H1 (cell line): ENCODE results near the gene PLXNB3. TPM values are rescaled to one million over a fixed set of nuclear protein-coding genes. Genes with fewer than 3 reads are reported as not detected.

Experiments
- CTCF ChIA-PET: fragments of 300-600 bp; sonication (Branson Sonifier 250); formaldehyde crosslinking; loops from one replicate; lab custom pipeline; 2021; ENCODE audit not compliant: partially characterized antibody; lab: Charles Lee
- POLR2A ChIA-PET: fragments of 300-600 bp; sonication (Branson Sonifier 250); formaldehyde crosslinking; loops from one replicate; lab custom pipeline; 2021; ENCODE audit warnings: inconsistent platforms; ENCODE audit not compliant: partially characterized antibody; lab: Charles Lee
- DNase-seq, 2 experiments: peaks; one replicate each; pipeline versions ENCODE4 v3.0.0 to v3.0.0-alpha.2; 2010 to 2022; ENCODE audit warnings: low spot score in 2 of 2, low read depth in 1 of 2, mixed read lengths in 1 of 2
- FAIRE-seq: peaks from 2 replicates; lab custom pipeline; 2011; peaks lifted over from hg19 to GRCh38; lab: Jason Lieb, UNC
- H2AFZ ChIP-seq: 2 replicates; pipeline ENCODE4 v1.8.1; 2012; ENCODE audit warnings: low read length, inconsistent platforms
- H2AK5ac ChIP-seq: 2 replicates; pipeline ENCODE4 v1.6.1; 2013; ENCODE audit warnings: low read depth, low read length
- H2BK120ac ChIP-seq: replicated peaks from 2 replicates; pipeline ENCODE3; 2013; ENCODE audit warnings: low read depth, low read length, inconsistent platforms
- H2BK12ac ChIP-seq: 2 replicates; pipeline ENCODE4 v1.6.1; 2013; ENCODE audit warnings: low read depth, low read length
- H2BK15ac ChIP-seq: 2 replicates; pipeline ENCODE4 v1.6.1; 2013; ENCODE audit warnings: low read length
- H2BK20ac ChIP-seq: 2 replicates; pipeline ENCODE4 v1.6.1; 2013; ENCODE audit warnings: low read length
- H2BK5ac ChIP-seq: 2 replicates; pipeline ENCODE4 v1.6.1; 2013; ENCODE audit warnings: low read depth, low read length
- H3K14ac ChIP-seq: 2 replicates; pipeline ENCODE4 v1.6.1; 2013; ENCODE audit warnings: inconsistent platforms; ENCODE audit not compliant: insufficient read length
- H3K18ac ChIP-seq: 2 replicates; pipeline ENCODE4 v1.6.1; 2013; ENCODE audit warnings: low read length; ENCODE audit errors: extremely low read depth
- H3K23ac ChIP-seq: 2 replicates; pipeline ENCODE4 v1.6.1; 2013; ENCODE audit warnings: inconsistent platforms; ENCODE audit not compliant: insufficient read length
- H3K23me2 ChIP-seq: 2 replicates; pipeline ENCODE4 v1.6.1; 2013; ENCODE audit warnings: low read depth, low read length
- H3K27ac ChIP-seq: 2 replicates; pipeline ENCODE4 v1.6.1; 2011; ENCODE audit warnings: low read depth, low read length, inconsistent platforms
- H3K27me3 ChIP-seq, 4 experiments: replicated peaks in 1 of 4; 1 replicate in 1 of 4; 2 replicates in 3 of 4; pipeline versions ENCODE4 v1.6.1 to v1.8.1; 2011 to 2013; ENCODE audit warnings: low read length in 3 of 4, mild to moderate bottlenecking in 3 of 4, inconsistent platforms in 2 of 4, mixed read lengths in 2 of 4, moderate library complexity in 1 of 4; ENCODE audit not compliant: control insufficient read depth in 3 of 4, insufficient read depth in 3 of 4; ENCODE audit errors: extremely low read depth in 1 of 4
- H3K36me3 ChIP-seq, 4 experiments: 2 replicates each; pipeline versions ENCODE4 v1.6.1 to v1.8.1; 2011 to 2013; ENCODE audit warnings: mild to moderate bottlenecking in 4 of 4, low read length in 3 of 4, moderate library complexity in 2 of 4, control low read depth in 1 of 4, inconsistent platforms in 1 of 4; ENCODE audit not compliant: insufficient read depth in 4 of 4, control insufficient read depth in 2 of 4
- H3K4ac ChIP-seq: replicated peaks from 2 replicates; pipeline ENCODE3; 2013; ENCODE audit warnings: low read length, low read depth, mixed read lengths, inconsistent platforms; ENCODE audit not compliant: insufficient read length
- H3K4me1 ChIP-seq, 4 experiments: replicated peaks in 1 of 4; 1 replicate in 1 of 4; 2 replicates in 3 of 4; pipeline versions ENCODE4 v1.6.1 to v1.8.1; 2011 to 2013; ENCODE audit warnings: low read length in 3 of 4, inconsistent platforms in 2 of 4, mixed read lengths in 1 of 4; ENCODE audit not compliant: insufficient read depth in 4 of 4, control insufficient read depth in 3 of 4
- H3K4me2 ChIP-seq, 2 experiments: 2 replicates each; pipeline versions ENCODE4 v1.6.1 to v1.8.1; 2011 to 2013; ENCODE audit warnings: low read depth in 2 of 2, low read length in 2 of 2, control low read depth in 1 of 2, inconsistent platforms in 1 of 2, mild to moderate bottlenecking in 1 of 2; ENCODE audit not compliant: insufficient read depth in 1 of 2
- H3K4me3 ChIP-seq, 4 experiments: fragments of 200-600, 300-600 bp in 1 of 4; sonication (generic), shearing (Covaris generic), sonication (Bioruptor Twin) in 1 of 4; 2 replicates each; pipeline versions ENCODE4 v1.5.1 to v1.8.1; 2011 to 2016; ENCODE audit warnings: low read length in 4 of 4, low read depth in 3 of 4, control low read depth in 2 of 4, inconsistent platforms in 2 of 4, mild to moderate bottlenecking in 2 of 4, mixed read lengths in 1 of 4, moderate library complexity in 1 of 4; ENCODE audit not compliant: insufficient read depth in 2 of 4; ENCODE audit errors: extremely low read depth in 1 of 4
- H3K56ac ChIP-seq: replicated peaks from 2 replicates; pipeline ENCODE3; 2013; ENCODE audit warnings: low read depth, mild to moderate bottlenecking, mixed read lengths, low read length, inconsistent platforms; ENCODE audit not compliant: insufficient read length
- H3K79me1 ChIP-seq: 2 replicates; pipeline ENCODE4 v1.6.1; 2013; ENCODE audit warnings: low read depth, low read length, control low read depth
- H3K79me2 ChIP-seq, 2 experiments: 2 replicates each; pipeline versions ENCODE4 v1.6.1 to v1.8.1; 2012 to 2013; ENCODE audit warnings: low read length in 2 of 2, mild to moderate bottlenecking in 2 of 2, inconsistent platforms in 1 of 2; ENCODE audit not compliant: insufficient read depth in 2 of 2, control insufficient read depth in 1 of 2
- H3K9ac ChIP-seq, 4 experiments: replicated peaks in 1 of 4; 1 replicate in 1 of 4; 2 replicates in 3 of 4; pipeline versions ENCODE4 v1.6.1 to v1.8.1; 2011 to 2013; ENCODE audit warnings: low read depth in 3 of 4, low read length in 3 of 4, control low read depth in 2 of 4, mild to moderate bottlenecking in 2 of 4, moderate library complexity in 2 of 4, inconsistent platforms in 1 of 4; ENCODE audit errors: extremely low read depth in 1 of 4
- H3K9me3 ChIP-seq, 2 experiments: 2 replicates each; pipeline versions ENCODE4 v1.6.1 to v1.8.1; 2012 to 2013; ENCODE audit warnings: mild to moderate bottlenecking in 2 of 2, moderate library complexity in 2 of 2, control low read depth in 1 of 2, inconsistent platforms in 1 of 2, low read depth in 1 of 2, low read length in 1 of 2, mixed read lengths in 1 of 2; ENCODE audit not compliant: insufficient read depth in 2 of 2
- H4K20me1 ChIP-seq, 2 experiments: replicated peaks in 1 of 2; 2 replicates each; pipeline versions ENCODE3 to v1.8.1; 2011 to 2013; ENCODE audit warnings: inconsistent platforms in 2 of 2, low read length in 2 of 2, mild to moderate bottlenecking in 1 of 2; ENCODE audit not compliant: insufficient read depth in 2 of 2, control insufficient read depth in 1 of 2
- H4K5ac ChIP-seq: 2 replicates; pipeline ENCODE4 v1.6.1; 2013; ENCODE audit warnings: low read length, low read depth, mixed read lengths, inconsistent platforms; ENCODE audit not compliant: insufficient read length
- H4K8ac ChIP-seq: 2 replicates; pipeline ENCODE4 v1.8.0; 2013; ENCODE audit warnings: mild to moderate bottlenecking, moderate library complexity, low read length, inconsistent platforms; ENCODE audit not compliant: insufficient read depth; ENCODE audit errors: extremely low read depth
- H4K91ac ChIP-seq: replicated peaks from 2 replicates; pipeline ENCODE3; 2013; ENCODE audit warnings: low read length, mixed read lengths, inconsistent platforms; ENCODE audit not compliant: insufficient read length
- ATF2 ChIP-seq: IDR thresholded peaks from 2 replicates; pipeline ENCODE4 v1.6.1; 2012; ENCODE audit warnings: low read length, inconsistent platforms
- BACH1 ChIP-seq: IDR thresholded peaks from 2 replicates; pipeline ENCODE4 v1.6.1; 2012; ENCODE audit warnings: low read length, improper control_type of control experiment
- KDM4A ChIP-seq: IDR thresholded peaks from one replicate; pipeline ENCODE4 v1.7.1; 2012; ENCODE audit warnings: low read depth, mild to moderate bottlenecking, moderate library complexity, low read length, inconsistent platforms; ENCODE audit not compliant: severe bottlenecking
- MAFK ChIP-seq: IDR thresholded peaks from 2 replicates; pipeline ENCODE4 v1.6.1; 2012; ENCODE audit warnings: low read depth, mild to moderate bottlenecking, improper control_type of control experiment, low read length
- NANOG ChIP-seq: IDR thresholded peaks from 2 replicates; pipeline ENCODE4 v1.6.1; 2011; ENCODE audit warnings: low read length, low read depth, mild to moderate bottlenecking, inconsistent platforms; ENCODE audit not compliant: insufficient read depth, poor library complexity, severe bottlenecking
- RNF2 ChIP-seq: fragments of 200-900, 300-1000 bp; sonication (generic); IDR thresholded peaks from 2 replicates; pipeline ENCODE4 v1.7.1; 2016; ENCODE audit warnings: borderline replicate concordance, low read depth, mild to moderate bottlenecking, antibody characterized with exemption, low read length; ENCODE audit not compliant: poor library complexity, severe bottlenecking; ENCODE audit errors: missing control alignments
- SAP30 ChIP-seq: fragments of 300-600 bp; sonication (generic); IDR thresholded peaks from 2 replicates; pipeline ENCODE4 v1.7.1; 2012; ENCODE audit warnings: low read length, moderate library complexity, mild to moderate bottlenecking, inconsistent platforms; ENCODE audit not compliant: insufficient read depth, insufficient replicate concordance
- SP2 ChIP-seq: IDR thresholded peaks from 2 replicates; pipeline ENCODE4 v1.6.1; 2012; ENCODE audit warnings: mild to moderate bottlenecking, low read length, inconsistent platforms
- TBP ChIP-seq: IDR thresholded peaks from 2 replicates; pipeline ENCODE4 v1.6.1; 2011; ENCODE audit warnings: low read depth, low read length, improper control_type of control experiment
- YY1 ChIP-seq: IDR thresholded peaks from 2 replicates; pipeline ENCODE4 v1.6.1; 2011; ENCODE audit warnings: low read depth, mild to moderate bottlenecking, low read length
- WGBS, 2 experiments: shearing (Covaris generic) in 1 of 2; methylation state at CpG; one replicate each; pipeline versions ENCODE4 v1.1.6 to v1.1.7; 2013 to 2015; ENCODE audit warnings: low lambda C conversion rate in 2 of 2, mixed read lengths in 2 of 2, inconsistent platforms in 1 of 2, low coverage in 1 of 2, missing lambda C conversion rate in 1 of 2; ENCODE audit not compliant: insufficient replicate concordance in 2 of 2, insufficient coverage in 1 of 2, insufficient read length in 1 of 2; ENCODE audit errors: extremely low coverage in 1 of 2, missing lambda C conversion rate in 1 of 2; 5-methylcytosine and 5-hydroxymethylcytosine counted together
- polyA plus RNA-seq, 7 experiments: library from polyadenylated mRNA; depleted of rRNA in 3 of 7; stranded (reverse) in 5 of 7; unstranded in 2 of 7; fragments of >200 nt in 5 of 7; fragments of 200-250 nt in 2 of 7; gene quantifications; 1 replicate in 5 of 7; 2 replicates in 1 of 7; 4 replicates in 1 of 7; pipeline versions ENCODE4 v1.2.1 to v1.2.3, GENCODE V29; 2011 to 2013; ENCODE audit warnings: missing spikeins in 2 of 7, mixed read lengths in 2 of 7
- total RNA-seq: library from RNA; stranded (reverse); fragmentation: NEBNext Ultra II Directional; extraction: Animal tissue kit (Norgen Biotek cat#: 25700); gene quantifications from 2 replicates; pipeline ENCODE4 v1.2.1, GENCODE V29; 2021

Gene PLXNB3
- total and polyA plus RNA-seq, 2 of the 8 experiments (the other 6 are each of a cell fraction or from before 2014, with no cell fraction given), result 1.2 to 2.7 TPM

GRCh38 chrX:153814591-153815315 is 50.7 kb downstream of the PLXNB3 start:
- Histone ChIP-seq H2AK5ac (no peak overlapping the region), H3K79me2 (peaks cover 15 to 83% of the 10 kb centered on the region in 2 experiments), H3K9me3 (no peaks in the 10 kb centered on the region), H2AFZ (no peak overlapping the region), H3K9ac (no peak overlapping the region), H4K5ac (no peak overlapping the region), H3K27ac (no peak overlapping the region), H4K20me1 (peaks cover 0 to 25% of the 10 kb centered on the region in 2 experiments), H3K23ac (no peak overlapping the region), H2BK12ac (no peak overlapping the region), H3K36me3 (no peaks in the 10 kb centered on the region), H3K4ac (no peak overlapping the region), H3K4me1 (peaks cover 2 to 22% (median 10%) of the 10 kb centered on the region in 4 experiments), H3K18ac (no peak overlapping the region; the same call in 1 of the 2 replicates), H4K8ac (peak overlapping the region; percentile 68; the same call in 1 of the 2 replicates), H3K14ac (no peak overlapping the region), H3K4me2 (no peak overlapping the region), H2BK20ac (no peak overlapping the region), H2BK15ac (no peak overlapping the region), H2BK120ac (no peak overlapping the region), H3K56ac (no peak overlapping the region), H3K27me3 (no peaks in the 10 kb centered on the region), H3K23me2 (peaks cover 2% of the 10 kb centered on the region; the same call in 1 of the 2 replicates), H3K79me1 (0 out of 2 replicates have a peak, but pooled peaks cover 2% of the 10 kb centered on the region), H3K4me3 (no peak overlapping the region), H2BK5ac (no peak overlapping the region), H4K91ac (no peak overlapping the region)
- CTCF ChIA-PET, result interaction anchor here (1.2 to 1.6 kb wide), 2 partner anchors 12 to 51 kb away, joined by 3 read pairs; no protein-coding TSS in a partner anchor
- 91% methylated on average over 19 of the region's 19 CpGs; no CpG with 5 or more reads in 1 of the 2 experiments for WGBS, 2 experiments
- FAIRE-seq (no peak), DNase-seq (no peak)
- POLR2A ChIA-PET, result interaction anchor here (0.8 to 1.7 kb wide), 4 partner anchors 12 to 20 kb away, joined by 3 to 4 read pairs (median 3); partner anchors contain the start of genes IDH3G and SSR4
- no peak for TF ChIP-seq SP2
- TF ChIP-seq BACH1, result no peak
- no peak for TF ChIP-seq KDM4A
- TF ChIP-seq ATF2, result no peak
- no peak for TF ChIP-seq TBP
- TF ChIP-seq SAP30, result no peak
- no peak for TF ChIP-seq MAFK
- TF ChIP-seq RNF2, result no peak
- TF ChIP-seq YY1, result no peak
- TF ChIP-seq NANOG, result no peak
